ENCODE measurements around the gene PDLIM4.

PDLIM4 gene

GRCh38 chr5:132319975-132320374 lies 62.5 kb downstream of the PDLIM4 start:
- no peak for DNase-seq

GRCh38 chr5:132321109-132321721 lies 63.7 kb downstream of the PDLIM4 start:
- no peak for DNase-seq

- no peak for DNase-seq
Observed at GRCh38 chr5:132322266-132322665, 64.8 kb downstream of the PDLIM4 start.
